Jurkat, Clone E6-1 (cell line): ENCODE results near the gene CREG2. TPM values are rescaled to one million over a fixed set of nuclear protein-coding genes. Genes with fewer than 3 reads are reported as not detected.
A peak's percentile ranks its signal among the peaks of the same experiment; 100 is the strongest.

Experiments
- DNase-seq: peaks from one replicate; pipeline ENCODE4 v3.0.0-alpha.2; 2011; ENCODE audit warnings: low read depth, low spot score
- H3K4me3 ChIP-seq: 2 replicates; pipeline ENCODE4 v1.5.1; 2011; ENCODE audit warnings: mild to moderate bottlenecking, low read length, control low read depth, moderate library complexity
- polyA plus RNA-seq: library from polyadenylated mRNA; unstranded; fragments of >200 nt; gene quantifications from one replicate; pipeline ENCODE4 v1.2.1, GENCODE V29; 2012; ENCODE audit warnings: missing spikeins; ENCODE audit not compliant: insufficient read length, insufficient read depth

CREG2 gene, protein sequence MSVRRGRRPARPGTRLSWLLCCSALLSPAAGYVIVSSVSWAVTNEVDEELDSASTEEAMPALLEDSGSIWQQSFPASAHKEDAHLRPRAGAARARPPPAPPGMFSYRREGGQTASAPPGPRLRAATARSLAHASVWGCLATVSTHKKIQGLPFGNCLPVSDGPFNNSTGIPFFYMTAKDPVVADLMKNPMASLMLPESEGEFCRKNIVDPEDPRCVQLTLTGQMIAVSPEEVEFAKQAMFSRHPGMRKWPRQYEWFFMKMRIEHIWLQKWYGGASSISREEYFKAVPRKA
- not detected for polyA plus RNA-seq

DNA sequence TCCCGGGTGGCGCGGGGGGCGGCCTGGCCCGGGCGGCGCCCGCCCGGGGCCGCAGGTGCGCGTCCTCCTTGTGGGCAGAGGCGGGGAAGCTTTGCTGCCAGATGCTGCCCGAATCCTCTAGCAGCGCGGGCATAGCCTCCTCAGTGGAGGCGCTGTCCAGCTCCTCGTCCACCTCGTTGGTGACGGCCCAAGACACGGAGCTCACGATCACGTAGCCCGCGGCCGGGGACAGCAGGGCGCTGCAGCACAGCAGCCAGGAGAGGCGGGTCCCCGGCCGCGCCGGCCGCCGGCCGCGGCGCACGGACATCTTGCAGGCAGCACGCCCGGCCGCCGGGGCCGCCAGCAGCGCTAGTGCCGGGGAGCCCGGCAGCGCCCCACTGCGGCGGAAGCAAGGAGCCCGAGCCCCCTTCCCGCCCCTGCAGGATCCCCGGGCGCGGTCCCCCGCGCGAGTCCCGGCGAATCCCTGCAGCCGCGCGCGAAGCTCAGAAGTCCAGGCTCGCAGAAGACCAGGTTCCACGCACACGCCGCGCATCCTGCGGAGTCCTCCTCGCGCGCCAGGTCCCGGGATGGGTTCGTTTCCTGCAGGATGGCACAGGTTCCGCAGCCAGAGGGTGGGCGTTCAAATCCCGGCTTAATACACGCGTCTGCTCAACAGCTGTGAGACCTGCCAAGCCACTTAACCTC, at the start of gene CREG2:
Gene CREG2, minus strand, starts transcription at position 353 of the 684 bp plus-strand sequence. Its CDS starts 46 bp downstream, at position 307.
- H3K4me3 ChIP-seq = peak within 1 kb of the TSS; percentile 33
- DNase-seq = no peak

DNA sequence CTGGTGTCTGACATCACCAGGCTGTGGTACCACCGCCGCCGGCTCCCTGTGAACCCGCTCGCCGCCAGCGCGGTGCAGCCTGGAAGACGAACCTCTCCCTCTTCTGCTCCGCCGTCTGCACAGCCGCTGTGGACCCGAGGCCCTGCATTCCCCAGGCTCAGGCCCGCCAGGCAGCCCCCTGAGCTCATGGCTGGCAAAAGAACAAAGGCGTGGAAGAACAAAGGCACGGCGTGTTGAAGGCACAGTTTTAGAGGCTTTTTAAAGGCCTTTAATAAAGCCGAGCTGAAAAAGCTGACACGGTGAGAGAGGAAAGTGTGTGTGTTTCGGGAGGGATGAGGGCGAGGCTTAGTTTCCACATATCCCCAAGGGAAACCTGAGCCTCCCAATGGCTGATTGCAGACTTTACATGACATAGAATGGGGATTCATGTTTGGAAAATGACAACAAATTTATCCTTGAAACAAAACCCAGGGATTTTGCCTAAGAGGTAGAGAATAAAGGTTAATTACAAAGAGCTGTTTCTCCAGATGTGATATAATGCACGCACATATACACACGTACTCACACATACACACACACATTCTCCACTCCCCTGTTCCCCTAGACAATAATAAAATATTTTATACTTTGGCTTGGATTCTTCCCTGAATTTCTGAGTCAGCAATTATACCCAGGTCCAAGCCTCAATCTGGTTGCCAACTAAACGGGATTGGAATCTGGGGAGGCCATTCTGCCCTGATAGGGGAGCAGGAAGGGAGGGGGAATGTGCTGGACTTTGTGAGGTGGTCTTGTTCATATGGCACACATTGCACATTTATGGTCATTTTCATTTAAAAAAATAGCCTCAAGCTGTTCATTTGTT, 47.9 kb upstream of the CREG2 start:
- H3K4me3 ChIP-seq = no peak overlapping the region

DNA sequence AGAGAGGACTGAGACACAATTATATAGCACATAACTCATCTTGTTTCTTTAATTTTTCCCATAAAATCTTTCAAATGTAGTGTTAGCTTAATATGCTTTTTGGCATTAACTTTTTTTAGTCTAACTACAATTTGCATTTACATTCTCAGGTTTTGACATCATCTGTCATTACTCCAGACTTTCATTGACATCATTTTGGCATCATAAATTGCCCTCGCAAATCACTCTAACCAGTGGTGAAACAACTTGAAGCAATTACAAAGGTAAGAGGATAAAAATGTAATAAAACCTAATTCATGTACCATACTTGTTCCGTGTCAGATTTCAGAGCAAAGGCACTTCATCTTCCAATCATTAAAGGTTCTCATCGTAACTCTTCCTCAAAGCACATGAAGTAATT, 46.2 kb upstream of the CREG2 start:
- DNase-seq = no peak

More for the DNA sequence above, 47.9 kb upstream of the CREG2 start:
- DNase-seq = no peak

GRCh38 chr2:101432411-101433181, 45.3 kb upstream of the CREG2 start:
- DNase-seq = no peak
- no peak overlapping the region for H3K4me3 ChIP-seq

More for the DNA sequence above, 46.2 kb upstream of the CREG2 start:
- no peak overlapping the region for H3K4me3 ChIP-seq

- DNase-seq = no peak
- H3K4me3 ChIP-seq = no peak overlapping the region
Observed at GRCh38 chr2:101431486-101431885, 44.2 kb upstream of the CREG2 start.

- DNase-seq = no peak
- H3K4me3 ChIP-seq = no peak overlapping the region
Observed at GRCh38 chr2:101430156-101430555, 42.9 kb upstream of the CREG2 start.

DNA sequence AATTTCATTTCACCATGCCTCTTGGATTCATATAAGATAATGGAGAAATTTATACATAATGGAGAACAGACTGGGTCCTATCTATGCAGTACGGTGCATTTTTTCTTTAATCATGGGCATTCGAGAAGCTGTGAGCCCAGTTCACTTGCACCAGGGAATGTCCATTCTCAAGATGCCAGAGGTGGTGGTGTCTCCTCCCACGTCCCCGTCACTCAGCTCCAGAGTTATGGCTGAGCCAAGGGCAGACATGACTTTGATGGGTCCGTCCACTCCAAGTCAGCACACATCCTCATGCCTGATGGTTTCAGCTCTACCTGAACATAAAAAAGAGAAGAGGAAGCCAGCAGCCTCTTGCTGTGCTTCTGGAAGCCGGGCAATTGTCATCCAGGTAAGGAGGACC, 42.1 kb upstream of the CREG2 start:
- H3K4me3 ChIP-seq = no peak overlapping the region
- no peak for DNase-seq

DNA sequence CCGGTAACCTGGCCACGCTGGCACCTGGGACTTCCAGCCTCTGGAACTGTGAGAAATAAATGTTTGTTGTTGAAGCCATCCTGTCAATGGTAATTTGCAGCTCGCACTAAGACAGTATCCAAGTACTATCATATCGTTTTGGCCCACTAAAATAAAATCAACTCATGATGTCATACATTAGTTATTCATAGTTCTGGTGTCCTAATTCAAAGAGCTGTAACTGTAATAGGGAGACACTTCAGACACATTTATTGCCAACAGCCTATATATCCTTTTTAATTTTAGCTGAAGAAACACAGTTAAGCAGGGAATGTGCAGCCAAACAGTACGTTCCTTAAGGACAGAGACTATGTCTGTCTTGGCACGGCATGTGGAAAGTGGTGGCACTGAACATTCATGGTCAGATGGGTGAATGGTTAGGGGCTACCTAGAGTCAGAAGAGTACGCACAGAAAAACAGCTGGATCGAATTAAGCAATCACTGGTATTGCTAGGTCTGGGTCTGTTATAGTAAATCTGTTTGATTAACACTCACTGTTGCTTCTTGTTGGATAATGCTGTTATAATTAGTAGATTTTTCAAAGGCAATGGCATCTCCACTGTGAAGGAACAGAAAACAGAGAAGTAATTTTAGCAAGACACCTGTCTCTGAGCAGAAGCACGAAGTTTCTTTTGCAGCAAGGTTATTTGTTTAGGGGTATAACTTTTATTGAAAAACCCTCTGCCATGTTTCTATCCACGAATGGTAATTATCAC, 41.3 kb upstream of the CREG2 start:
- H3K4me3 ChIP-seq = no peak overlapping the region
- no peak for DNase-seq

- no peak for DNase-seq
- H3K4me3 ChIP-seq = no peak overlapping the region
Observed at GRCh38 chr2:101427743-101428142, 40.4 kb upstream of the CREG2 start.

- no peak overlapping the region for H3K4me3 ChIP-seq
- DNase-seq = no peak
Observed at GRCh38 chr2:101427240-101427639, 39.9 kb upstream of the CREG2 start.

GRCh38 chr2:101426822-101427221, 39.5 kb upstream of the CREG2 start:
- H3K4me3 ChIP-seq = no peak overlapping the region
- no peak for DNase-seq

GRCh38 chr2:101420623-101421022, 33.3 kb upstream of the CREG2 start:
- no peak overlapping the region for H3K4me3 ChIP-seq
- no peak for DNase-seq

DNA sequence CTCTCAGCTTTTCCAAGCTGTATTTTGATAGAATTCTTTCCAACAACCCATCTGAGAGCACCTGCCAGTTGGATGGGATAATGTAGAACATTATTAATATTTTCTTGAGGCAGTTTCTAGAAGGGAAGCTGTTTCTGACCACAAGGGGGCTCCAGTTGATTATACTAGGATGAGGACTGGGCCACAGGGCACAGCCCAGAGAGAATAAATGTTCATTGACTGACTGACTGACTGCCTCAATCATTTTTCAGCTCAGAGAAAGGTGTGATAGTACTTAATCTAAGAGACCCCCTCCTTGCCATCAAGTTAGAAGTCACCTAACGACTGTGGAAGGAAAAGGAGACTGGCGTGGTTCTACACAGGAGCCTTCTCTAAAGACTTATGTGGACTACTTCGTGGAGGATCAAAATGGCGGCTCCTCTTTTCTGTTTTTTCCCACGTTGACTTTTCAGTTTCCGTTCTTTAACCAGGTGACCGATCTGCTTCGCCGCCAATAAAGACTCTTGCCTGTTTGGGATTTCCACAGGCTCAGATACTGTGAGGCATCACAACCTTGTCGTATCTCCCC, 31.9 kb upstream of the CREG2 start:
- peak; percentile 75 for DNase-seq

GRCh38 chr2:101418460-101419095, 31.3 kb upstream of the CREG2 start:
- no peak overlapping the region for H3K4me3 ChIP-seq
- no peak for DNase-seq

More for the DNA sequence above, 31.9 kb upstream of the CREG2 start:
- H3K4me3 ChIP-seq = no peak overlapping the region

DNA sequence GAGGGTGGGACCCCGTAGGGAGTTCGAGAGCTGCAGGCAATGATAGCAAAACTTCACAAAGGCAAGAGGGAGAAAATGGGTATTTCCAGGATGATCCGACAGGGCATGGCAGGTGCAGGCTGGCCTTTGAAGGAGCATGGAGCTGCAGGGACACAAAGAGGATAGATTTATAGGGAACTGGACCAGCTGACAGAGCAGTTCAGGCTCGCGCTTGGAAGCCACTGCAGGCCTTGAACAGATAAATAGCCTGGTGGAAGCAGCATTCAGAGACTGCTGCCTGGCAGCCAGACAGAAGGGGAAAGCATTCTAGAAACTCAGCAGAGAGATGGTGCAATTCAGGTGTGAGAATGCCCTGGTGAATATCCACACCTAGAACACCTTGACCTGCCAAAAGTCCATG, 29.3 kb upstream of the CREG2 start:
- DNase-seq = no peak

GRCh38 chr2:101415884-101416283, 28.6 kb upstream of the CREG2 start:
- no peak for DNase-seq
- H3K4me3 ChIP-seq = no peak overlapping the region

More for the DNA sequence above, 29.3 kb upstream of the CREG2 start:
- H3K4me3 ChIP-seq = no peak overlapping the region

DNA sequence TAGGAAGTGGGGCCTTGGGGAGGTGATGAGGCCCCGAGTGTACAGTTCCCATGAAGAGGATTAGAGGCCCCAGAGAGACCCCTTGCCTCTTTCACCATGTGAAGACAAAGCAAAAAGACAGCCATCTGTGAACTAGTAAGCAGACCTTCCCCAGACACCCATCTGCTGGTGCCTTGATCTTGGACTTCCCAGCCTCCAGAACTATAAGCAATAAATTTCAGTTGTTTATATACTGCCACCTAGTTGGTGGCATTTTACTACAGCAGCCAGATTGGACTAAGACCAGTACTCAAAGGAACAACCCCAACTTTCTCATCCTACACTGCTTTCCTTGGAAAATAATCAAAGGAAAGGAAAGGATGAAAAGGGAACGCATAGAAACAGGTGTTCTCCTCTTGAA, 27.9 kb upstream of the CREG2 start:
- DNase-seq = no peak
- no peak overlapping the region for H3K4me3 ChIP-seq
